Thoracic aorta (tissue), 2 donors: ENCODE measurements around the gene ZPR1. TPM values are rescaled to one million over a fixed set of nuclear protein-coding genes. Genes with fewer than 3 reads are reported as not detected.

Source experiments
- ATAC-seq: fragments of 150-250 bp; one replicate; pipeline ENCODE4 v1.8.0; 2017; ENCODE audit warnings: low read depth; ENCODE audit not compliant: insufficient number of reproducible peaks, low FRiP score
- DNase-seq: peaks from one replicate; pipeline ENCODE4 v3.0.0-alpha.2; 2020; ENCODE audit warnings: low spot score
- H3K27ac ChIP-seq, 2 donors: fragments of 200-600 bp; sonication (generic); 1 replicate in 1 of 2; 2 replicates in 1 of 2; pipeline ENCODE4 v1.5.1; 2016; ENCODE audit warnings: mild to moderate bottlenecking in 2 of 2, moderate library complexity in 2 of 2
- H3K27me3 ChIP-seq: fragments of 200-600 bp; sonication (generic); replicated peaks from 2 replicates; pipeline ENCODE4 v1.6.0; 2016; ENCODE audit warnings: mild to moderate bottlenecking; ENCODE audit not compliant: insufficient read depth
- H3K36me3 ChIP-seq: fragments of 200-600 bp; sonication (generic); one replicate; pipeline ENCODE4 v1.5.1; 2016
- H3K4me1 ChIP-seq, 2 donors: fragments of 200-600 bp; sonication (generic); 1 replicate in 1 of 2; 2 replicates in 1 of 2; pipeline versions ENCODE4 v1.5.1 to v1.6.0; 2016; ENCODE audit warnings: low read depth in 2 of 2, mild to moderate bottlenecking in 1 of 2; ENCODE audit not compliant: control insufficient read depth in 1 of 2
- H3K4me3 ChIP-seq: fragments of 200-600 bp; sonication (generic); 2 replicates; pipeline ENCODE4 v1.5.1; 2016; ENCODE audit warnings: mild to moderate bottlenecking
- H3K9me3 ChIP-seq: fragments of 200-600 bp; sonication (generic); 2 replicates; pipeline ENCODE4 v1.5.1; 2016
- CTCF ChIP-seq: fragments of 200-600 bp; sonication (generic); IDR thresholded peaks from one replicate; pipeline ENCODE4 v1.5.1; 2019; ENCODE audit warnings: antibody characterized with exemption
- total RNA-seq, 2 donors: library from RNA; depleted of rRNA; stranded (reverse); fragments of >200 nt; gene quantifications; one replicate each; pipeline versions ENCODE4 v1.1.0 to v1.2.3, GENCODE V29; 2016

ZPR1 gene
- total RNA-seq, 2 donors from 2014 or later = 30.7 to 36.2 TPM

- no peak for DNase-seq
- Histone ChIP-seq H3K9me3 (no peaks in the 10 kb centered on the region), H3K4me3 (no peak overlapping the region), H3K27me3 (no peaks in the 10 kb centered on the region), H3K27ac (no peak overlapping the region), H3K4me1 (no peaks in the 10 kb centered on the region), H3K36me3 (no peaks in the 10 kb centered on the region)
- ATAC-seq = no peak
- no peak for TF ChIP-seq CTCF
Measured at GRCh38 chr11:116727990-116728389, 59.8 kb downstream of the ZPR1 start.

GRCh38 chr11:116725434-116726221 lies 62.2 kb downstream of the ZPR1 start:
- DNase-seq (no peak), ATAC-seq (no peak)
- H3K4me1 ChIP-seq = no peaks in the 10 kb centered on the region
- H3K27me3 ChIP-seq = no peaks in the 10 kb centered on the region
- TF ChIP-seq CTCF = no peak
- H3K27ac ChIP-seq = no peak overlapping the region
- no peaks in the 10 kb centered on the region for H3K9me3 ChIP-seq
- H3K36me3 ChIP-seq = no peaks in the 10 kb centered on the region
- H3K4me3 ChIP-seq = no peak overlapping the region

GRCh38 chr11:116724813-116725212 lies 63.0 kb downstream of the ZPR1 start:
- no peak overlapping the region for H3K27ac ChIP-seq
- H3K9me3 ChIP-seq = no peaks in the 10 kb centered on the region
- H3K4me1 ChIP-seq = no peaks in the 10 kb centered on the region
- DNase-seq (no peak), ATAC-seq (no peak)
- TF ChIP-seq CTCF = no peak
- H3K36me3 ChIP-seq = no peaks in the 10 kb centered on the region
- H3K4me3 ChIP-seq = no peak overlapping the region
- no peaks in the 10 kb centered on the region for H3K27me3 ChIP-seq

Other genes starting within 250 kb of the ZPR1 start
- gene BUD13, start 15.0 kb downstream of the ZPR1 start, total RNA-seq = 10 to 100 TPM in 1 of 2 donors, 1 to 10 TPM in 1; 5.8 to 12.5 TPM
- not detected for gene APOA5, start 3.9 kb upstream of the ZPR1 start, total RNA-seq
- gene APOA4, start 35.3 kb upstream of the ZPR1 start, total RNA-seq = under 1 TPM in 1 of 2 donors, not detected in 1; 0.99 TPM
- not detected for gene APOC3, start 41.9 kb upstream of the ZPR1 start, total RNA-seq
- not detected for gene APOA1, start 49.6 kb upstream of the ZPR1 start, total RNA-seq